GM18511 (cell line): Measurements from ENCODE around the gene LAPTM5.

ENCODE experiments used
- ATAC-seq: cut with Tn5 transposase; IDR thresholded peaks from one replicate; pipeline ENCODE4 v1.9.1; 2021; ENCODE audit warnings: mild to moderate bottlenecking, moderate library complexity; ENCODE audit not compliant: unreplicated experiment

The LAPTM5 gene

GRCh38 chr1:30685796-30686165 is 71.8 kb downstream of the LAPTM5 start:
- no peak for ATAC-seq

GRCh38 chr1:30684881-30685795 is 72.4 kb downstream of the LAPTM5 start:
- no peak for ATAC-seq

GRCh38 chr1:30684259-30684658 is 73.3 kb downstream of the LAPTM5 start:
- ATAC-seq: no peak

GRCh38 chr1:30683699-30684098 is 73.9 kb downstream of the LAPTM5 start:
- ATAC-seq: no peak
